Parathyroid adenoma (tissue), 2 donors: ENCODE measurements around the gene RBP7.

Experiments used
- H2AFZ ChIP-seq: fragments of 300-600 bp; sonication (generic); one replicate; pipeline ENCODE4 v1.7.0; 2017; ENCODE audit warnings: antibody characterized with exemption, mild to moderate bottlenecking
- H3K27ac ChIP-seq: fragments of 300-600 bp; sonication (generic); one replicate; pipeline ENCODE4 v1.7.0; 2017
- H3K27me3 ChIP-seq: fragments of 300-600 bp; sonication (generic); one replicate; pipeline ENCODE4 v1.7.0; 2017; ENCODE audit warnings: low read length; ENCODE audit not compliant: control insufficient read depth, insufficient read depth
- H3K36me3 ChIP-seq: fragments of 300-600 bp; sonication (generic); one replicate; pipeline ENCODE4 v1.7.0; 2017; ENCODE audit warnings: low read length; ENCODE audit not compliant: control insufficient read depth, insufficient read depth
- H3K4me1 ChIP-seq: fragments of 300-600 bp; sonication (generic); one replicate; pipeline ENCODE4 v1.7.0; 2017; ENCODE audit warnings: control low read depth
- H3K4me2 ChIP-seq: fragments of 300-600 bp; sonication (generic); one replicate; pipeline ENCODE4 v1.7.0; 2017; ENCODE audit warnings: low read length
- H3K4me3 ChIP-seq: fragments of 300-600 bp; sonication (generic); one replicate; pipeline ENCODE4 v1.7.0; 2017; ENCODE audit warnings: low read depth, low read length
- H3K79me2 ChIP-seq: fragments of 300-600 bp; sonication (generic); one replicate; pipeline ENCODE4 v1.7.0; 2017; ENCODE audit warnings: control low read depth
- H3K9ac ChIP-seq: fragments of 300-600 bp; sonication (generic); one replicate; pipeline ENCODE4 v1.7.0; 2017; ENCODE audit warnings: mild to moderate bottlenecking
- H3K9me3 ChIP-seq: fragments of 300-600 bp; sonication (generic); one replicate; pipeline ENCODE4 v1.7.0; 2017; ENCODE audit warnings: low read length; ENCODE audit not compliant: control insufficient read depth
- TF ChIP-seq, protein P1 (sequence below): fragments of 300-600 bp; sonication (generic); IDR thresholded peaks from one replicate; pipeline ENCODE4 v1.7.0; 2017; ENCODE audit warnings: antibody characterized with exemption, mild to moderate bottlenecking
- donor health status: primary hyperparathyroidism.

RBP7 gene

DNA sequence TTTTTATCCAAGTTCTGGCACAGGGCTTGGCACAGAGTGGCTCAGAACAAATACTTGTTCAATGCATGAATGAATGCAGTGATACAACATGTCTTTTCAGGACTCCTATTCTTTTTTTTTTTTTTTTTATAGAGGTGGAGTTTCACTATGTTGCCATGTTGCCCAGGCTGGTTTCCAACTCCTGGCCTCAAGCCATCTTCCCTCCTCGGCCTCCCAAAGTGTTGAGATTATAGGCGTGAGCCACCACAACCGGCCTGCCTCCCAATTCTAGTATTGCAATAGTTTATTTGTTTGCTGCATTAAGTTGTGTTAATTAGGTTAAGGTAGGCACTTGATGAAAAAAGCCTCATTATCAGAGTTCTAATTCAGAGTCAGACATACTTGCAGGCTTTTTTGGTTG lies 53.6 kb downstream of the RBP7 start:
- H3K9me3 ChIP-seq, result no peaks in the 10 kb centered on the region
- H3K79me2 ChIP-seq, result peaks cover 29% of the 10 kb centered on the region
- H3K27me3 ChIP-seq, result no peaks in the 10 kb centered on the region
- no peaks in the 10 kb centered on the region for H3K4me1 ChIP-seq
- H2AFZ ChIP-seq, result no peak overlapping the region
- H3K4me3 ChIP-seq, result no peak overlapping the region
- no peak overlapping the region for H3K4me2 ChIP-seq
- H3K36me3 ChIP-seq, result no peaks in the 10 kb centered on the region
- no peak overlapping the region for H3K27ac ChIP-seq
- H3K9ac ChIP-seq, result no peak overlapping the region
- TF ChIP-seq, protein P1, sequence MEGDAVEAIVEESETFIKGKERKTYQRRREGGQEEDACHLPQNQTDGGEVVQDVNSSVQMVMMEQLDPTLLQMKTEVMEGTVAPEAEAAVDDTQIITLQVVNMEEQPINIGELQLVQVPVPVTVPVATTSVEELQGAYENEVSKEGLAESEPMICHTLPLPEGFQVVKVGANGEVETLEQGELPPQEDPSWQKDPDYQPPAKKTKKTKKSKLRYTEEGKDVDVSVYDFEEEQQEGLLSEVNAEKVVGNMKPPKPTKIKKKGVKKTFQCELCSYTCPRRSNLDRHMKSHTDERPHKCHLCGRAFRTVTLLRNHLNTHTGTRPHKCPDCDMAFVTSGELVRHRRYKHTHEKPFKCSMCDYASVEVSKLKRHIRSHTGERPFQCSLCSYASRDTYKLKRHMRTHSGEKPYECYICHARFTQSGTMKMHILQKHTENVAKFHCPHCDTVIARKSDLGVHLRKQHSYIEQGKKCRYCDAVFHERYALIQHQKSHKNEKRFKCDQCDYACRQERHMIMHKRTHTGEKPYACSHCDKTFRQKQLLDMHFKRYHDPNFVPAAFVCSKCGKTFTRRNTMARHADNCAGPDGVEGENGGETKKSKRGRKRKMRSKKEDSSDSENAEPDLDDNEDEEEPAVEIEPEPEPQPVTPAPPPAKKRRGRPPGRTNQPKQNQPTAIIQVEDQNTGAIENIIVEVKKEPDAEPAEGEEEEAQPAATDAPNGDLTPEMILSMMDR, result no peak

DNA sequence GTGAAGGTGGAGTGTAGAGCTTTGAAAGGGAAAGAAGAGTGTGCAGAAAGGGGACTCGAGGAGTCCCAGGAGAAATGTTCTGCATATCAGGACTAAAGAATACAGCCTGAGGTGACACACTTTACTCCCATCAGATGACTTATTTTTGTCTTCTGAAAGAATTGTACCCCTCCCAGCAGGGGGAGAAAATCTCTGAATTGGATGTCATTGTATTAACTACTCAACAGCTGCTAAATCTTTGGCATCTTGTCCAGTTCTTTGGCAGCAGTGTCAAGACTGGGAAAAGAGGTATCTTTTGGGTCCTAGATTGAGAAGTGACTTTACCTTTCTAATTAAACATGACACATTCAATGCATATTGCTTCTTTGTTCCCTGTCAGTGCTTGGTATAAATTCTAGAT lies 54.6 kb downstream of the RBP7 start:
- Histone ChIP-seq H3K27ac (no peak overlapping the region), H3K4me1 (no peaks in the 10 kb centered on the region), H3K4me3 (no peak overlapping the region), H3K79me2 (peaks cover 28% of the 10 kb centered on the region), H3K36me3 (no peaks in the 10 kb centered on the region), H3K9ac (no peak overlapping the region), H3K4me2 (no peak overlapping the region), H2AFZ (no peak overlapping the region), H3K9me3 (no peaks in the 10 kb centered on the region), H3K27me3 (no peaks in the 10 kb centered on the region)
- TF ChIP-seq, protein P1, result no peak

DNA sequence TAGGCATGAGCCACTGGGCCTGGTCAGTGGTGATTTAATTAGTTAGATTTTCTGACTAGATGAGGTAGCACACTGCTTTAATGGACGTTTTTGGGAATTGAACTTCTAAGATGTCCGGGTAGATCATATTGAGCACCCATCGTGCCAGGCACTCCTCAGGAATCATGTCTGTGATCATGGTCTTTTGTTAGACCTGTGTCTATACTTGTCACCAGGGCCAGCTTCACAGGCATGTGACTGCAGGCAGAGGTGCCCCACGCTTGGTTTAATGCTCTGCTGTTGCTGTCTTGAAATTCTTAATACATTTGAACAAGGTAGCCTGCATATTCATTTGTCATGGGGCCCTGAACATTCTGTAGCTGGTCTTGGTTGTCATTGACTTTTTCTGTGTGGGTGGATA lies 55.3 kb downstream of the RBP7 start:
- H3K36me3 ChIP-seq, result no peaks in the 10 kb centered on the region
- H3K4me1 ChIP-seq, result no peaks in the 10 kb centered on the region
- no peak overlapping the region for H3K9ac ChIP-seq

DNA sequence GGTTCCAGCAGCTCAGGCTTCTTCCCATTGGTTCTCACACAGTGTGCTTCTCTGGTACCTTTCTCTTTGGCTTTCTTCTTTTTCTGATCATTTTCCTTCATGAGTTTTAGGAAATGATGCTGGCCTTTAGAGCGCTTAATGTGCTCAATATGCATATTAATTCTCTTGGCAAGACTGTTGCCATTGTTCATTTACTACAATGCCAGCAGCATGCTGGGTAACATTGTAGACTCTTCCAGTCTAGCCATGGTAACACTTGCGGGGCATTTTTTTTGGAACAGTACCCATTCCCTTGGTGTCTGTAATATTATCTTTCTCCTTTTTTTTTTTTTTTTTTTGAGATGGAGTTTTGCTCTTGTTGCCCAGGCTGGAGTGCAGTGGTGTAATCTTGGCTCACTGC lies 57.4 kb downstream of the RBP7 start:
- no peak overlapping the region for H3K4me2 ChIP-seq
- peaks cover 15% of the 10 kb centered on the region for H3K79me2 ChIP-seq
- H3K9ac ChIP-seq, result no peak overlapping the region
- H3K27ac ChIP-seq, result no peak overlapping the region
- no peaks in the 10 kb centered on the region for H3K27me3 ChIP-seq
- no peak overlapping the region for H2AFZ ChIP-seq
- H3K4me1 ChIP-seq, result no peaks in the 10 kb centered on the region
- no peaks in the 10 kb centered on the region for H3K9me3 ChIP-seq
- no peaks in the 10 kb centered on the region for H3K36me3 ChIP-seq
- TF ChIP-seq, protein P1, result no peak
- no peak overlapping the region for H3K4me3 ChIP-seq

More for the DNA sequence above, 55.3 kb downstream of the RBP7 start:
- no peak overlapping the region for H2AFZ ChIP-seq
- H3K4me2 ChIP-seq, result no peak overlapping the region
- H3K9me3 ChIP-seq, result no peaks in the 10 kb centered on the region
- H3K27me3 ChIP-seq, result no peaks in the 10 kb centered on the region
- no peak overlapping the region for H3K27ac ChIP-seq
- TF ChIP-seq, protein P1, result no peak
- H3K4me3 ChIP-seq, result no peak overlapping the region
- peaks cover 25% of the 10 kb centered on the region for H3K79me2 ChIP-seq

DNA sequence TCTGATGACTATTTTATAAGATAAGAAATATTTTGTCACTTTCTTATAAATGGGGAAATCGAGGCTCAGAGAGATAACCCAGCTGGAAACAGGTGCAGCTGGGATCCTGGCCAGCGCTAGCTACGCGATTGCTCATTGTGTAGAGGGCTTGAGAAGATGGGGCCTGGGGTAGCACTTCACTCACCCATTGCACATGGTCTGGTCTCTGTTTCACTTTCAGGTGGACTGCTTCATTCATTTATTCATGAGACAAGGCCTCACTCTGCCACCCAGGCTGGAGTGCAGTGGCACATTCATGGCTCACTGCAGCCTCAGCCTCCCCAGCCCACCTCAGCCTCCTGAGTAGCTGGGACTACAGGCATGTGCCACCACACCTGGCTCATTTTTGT lies 59.6 kb downstream of the RBP7 start:
- no peaks in the 10 kb centered on the region for H3K27me3 ChIP-seq
- peaks cover 16% of the 10 kb centered on the region for H3K79me2 ChIP-seq
- H3K4me1 ChIP-seq, result no peaks in the 10 kb centered on the region
- no peak overlapping the region for H3K4me3 ChIP-seq
- H3K9me3 ChIP-seq, result no peaks in the 10 kb centered on the region
- TF ChIP-seq, protein P1, result no peak
- no peak overlapping the region for H3K27ac ChIP-seq
- H3K36me3 ChIP-seq, result no peaks in the 10 kb centered on the region
- no peak overlapping the region for H2AFZ ChIP-seq
- no peak overlapping the region for H3K4me2 ChIP-seq
- H3K9ac ChIP-seq, result no peak overlapping the region
